DOHH2 (cell line): ENCODE data around the gene SYNDIG1.

Experiments
- CTCF ChIP-seq: fragments of 200-600 bp; sonication (generic); IDR thresholded peaks from one replicate; pipeline ENCODE4 v1.5.1; 2014; ENCODE audit warnings: antibody characterized with exemption, mild to moderate bottlenecking, low read depth, low read length; ENCODE audit not compliant: poor library complexity, severe bottlenecking
- EZH2phosphoT487 ChIP-seq: fragments of 200-600 bp; sonication (generic); IDR thresholded peaks from 2 replicates; pipeline ENCODE4 v1.6.1; 2017; ENCODE audit warnings: borderline replicate concordance, mild to moderate bottlenecking, antibody characterized with exemption, low read length, moderate library complexity, mixed read lengths

GRCh38 chr20:24629668-24630067 is 160.2 kb downstream of the SYNDIG1 start:
- TF ChIP-seq CTCF (no peak), EZH2phosphoT487 (no peak)
